Heart left ventricle (tissue), 13 donors: ENCODE results near the gene CXCL14.

Experiments used
- POLR2A ChIP-seq, 2 donors: fragments of 450-650 bp; IDR thresholded peaks; one replicate each; pipeline ENCODE4 v1.6.1; 2017; ENCODE audit warnings: antibody characterized with exemption in 2 of 2, mild to moderate bottlenecking in 2 of 2, moderate library complexity in 2 of 2
- TF ChIP-seq, protein P1 (sequence below), 12 donors: fragments of 200-600 bp; sonication (generic) in 4 of 12; IDR thresholded peaks; one replicate each; pipeline versions ENCODE4 v1.5.0 to v1.8.0; 2018 to 2022; ENCODE audit warnings: antibody characterized with exemption in 12 of 12, mild to moderate bottlenecking in 5 of 12
- donor health status: ischemic (EF 13 %, LVEDD 7.1; RV severe dilation, severe dysfunction).
- donor health status: DM: no; HTN: yes; CAD: no.
- donor health status: DM: no; HTN: no; CAD: no.
- donor health status: ischemic (EF 25% LVEDD 6.9; RV normal size, moderate dysfunction).
- donor health status: ischemic (EF 25% LVEDD 5.7; RV mildly dilated, moderate dysfunction).
- donor health status: ischemic (EF 35%, LVEDD 5.7; RV mildly dilated, moderate dysfunction).
- donor health status: nonischemic (EF 11% LVEDD 7.7; RV severe dilation, severe dysfunction).
- donor health status: DM: yes; HTN: yes; CAD: no.
- donor health status: PGD.
- donor health status: ischemic (EF 29% LVEDD 5.4; RV normal size, mild dysfunction).
- donor health status: nonischemic (EF 23%, LVEDD 6.1; RV moderate dilation, normal function).

DNA sequence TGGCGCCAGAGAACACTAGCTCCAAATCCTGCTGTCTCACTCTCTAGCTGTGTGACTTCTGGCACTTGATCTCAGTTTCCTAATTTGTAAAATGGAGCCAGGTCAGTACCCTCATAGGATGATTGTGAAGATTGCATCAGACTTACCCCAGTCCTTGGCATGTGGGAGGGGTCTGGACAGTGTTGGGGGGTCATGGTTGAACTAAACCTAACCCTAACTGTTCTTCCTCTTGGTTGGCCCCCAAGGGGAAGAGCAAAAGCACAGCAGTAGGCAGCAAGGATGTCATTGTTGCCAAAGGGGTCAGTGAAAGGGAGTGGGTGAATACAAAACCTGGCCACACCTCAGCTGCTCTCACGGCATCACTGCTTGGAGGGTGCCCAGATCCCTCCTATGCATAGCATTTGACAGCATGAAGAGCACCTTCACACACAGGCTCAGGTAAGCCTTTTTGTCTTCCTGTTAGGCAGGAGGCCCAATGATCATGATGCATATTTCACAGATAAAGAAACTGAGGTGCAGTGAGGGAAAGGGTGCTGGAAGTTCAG is 15.7 kb upstream of the CXCL14 start:
- no peak for TF ChIP-seq POLR2A (IDR thresholded peaks at IDR 0.05)
- TF ChIP-seq, protein P1, sequence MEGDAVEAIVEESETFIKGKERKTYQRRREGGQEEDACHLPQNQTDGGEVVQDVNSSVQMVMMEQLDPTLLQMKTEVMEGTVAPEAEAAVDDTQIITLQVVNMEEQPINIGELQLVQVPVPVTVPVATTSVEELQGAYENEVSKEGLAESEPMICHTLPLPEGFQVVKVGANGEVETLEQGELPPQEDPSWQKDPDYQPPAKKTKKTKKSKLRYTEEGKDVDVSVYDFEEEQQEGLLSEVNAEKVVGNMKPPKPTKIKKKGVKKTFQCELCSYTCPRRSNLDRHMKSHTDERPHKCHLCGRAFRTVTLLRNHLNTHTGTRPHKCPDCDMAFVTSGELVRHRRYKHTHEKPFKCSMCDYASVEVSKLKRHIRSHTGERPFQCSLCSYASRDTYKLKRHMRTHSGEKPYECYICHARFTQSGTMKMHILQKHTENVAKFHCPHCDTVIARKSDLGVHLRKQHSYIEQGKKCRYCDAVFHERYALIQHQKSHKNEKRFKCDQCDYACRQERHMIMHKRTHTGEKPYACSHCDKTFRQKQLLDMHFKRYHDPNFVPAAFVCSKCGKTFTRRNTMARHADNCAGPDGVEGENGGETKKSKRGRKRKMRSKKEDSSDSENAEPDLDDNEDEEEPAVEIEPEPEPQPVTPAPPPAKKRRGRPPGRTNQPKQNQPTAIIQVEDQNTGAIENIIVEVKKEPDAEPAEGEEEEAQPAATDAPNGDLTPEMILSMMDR (IDR thresholded peaks at IDR 0.05) = no peak
